Hepatocyte (in vitro differentiated cells): ENCODE data around the gene DNAJB11. TPM values are rescaled to one million over a fixed set of nuclear protein-coding genes. Genes with fewer than 3 reads are reported as not detected.
"Not testable (repeated sequence)": the region's sequence is repeated elsewhere in the genome, so short reads cannot be mapped to it uniquely, and the experiment has no call there.

Source experiments
- DNase-seq: peaks from one replicate; pipeline ENCODE4 v3.0.0-alpha.2; 2016; ENCODE audit warnings: low spot score
- H2AFZ ChIP-seq: fragments of 200-600 bp; sonication (generic); 2 replicates; pipeline ENCODE4 v1.6.0; 2016; ENCODE audit warnings: antibody characterized with exemption, mild to moderate bottlenecking
- H3K27ac ChIP-seq: fragments of 200-600 bp; sonication (generic); 2 replicates; pipeline ENCODE4 v1.5.1; 2016; ENCODE audit warnings: mild to moderate bottlenecking
- H3K27me3 ChIP-seq: fragments of 200-600 bp; sonication (generic); 2 replicates; pipeline ENCODE4 v1.6.1; 2016
- H3K36me3 ChIP-seq: fragments of 200-600 bp; sonication (generic); replicated peaks from 2 replicates; pipeline ENCODE4 v1.5.1; 2016; ENCODE audit warnings: low read depth; ENCODE audit not compliant: insufficient read depth
- H3K4me1 ChIP-seq: fragments of 200-600 bp; sonication (generic); 2 replicates; pipeline ENCODE4 v1.5.1; 2016; ENCODE audit warnings: mild to moderate bottlenecking, moderate library complexity; ENCODE audit not compliant: insufficient read depth
- H3K4me2 ChIP-seq: fragments of 200-600 bp; sonication (generic); 2 replicates; pipeline ENCODE4 v1.6.0; 2016
- H3K4me3 ChIP-seq: fragments of 200-600 bp; sonication (generic); 2 replicates; pipeline ENCODE4 v1.5.1; 2016; ENCODE audit warnings: mild to moderate bottlenecking
- H3K79me2 ChIP-seq: fragments of 200-600 bp; sonication (generic); 2 replicates; pipeline ENCODE4 v1.6.0; 2017; ENCODE audit warnings: mild to moderate bottlenecking
- H3K9me2 ChIP-seq: fragments of 200-600 bp; sonication (generic); replicated peaks from 2 replicates; pipeline ENCODE4 v1.6.0; 2017; ENCODE audit warnings: mild to moderate bottlenecking; ENCODE audit not compliant: insufficient read depth
- H3K9me3 ChIP-seq: fragments of 200-600 bp; sonication (generic); 2 replicates; pipeline ENCODE4 v1.5.1; 2016; ENCODE audit warnings: low read depth, mild to moderate bottlenecking
- H4K20me1 ChIP-seq: fragments of 200-600 bp; sonication (generic); 2 replicates; pipeline ENCODE4 v1.6.0; 2016; ENCODE audit warnings: mild to moderate bottlenecking; ENCODE audit not compliant: insufficient read depth, poor library complexity, severe bottlenecking
- CTCF ChIP-seq: fragments of 200-600 bp; sonication (generic); IDR thresholded peaks from 2 replicates; pipeline ENCODE4 v1.5.1; 2016; ENCODE audit warnings: antibody characterized with exemption, mild to moderate bottlenecking; ENCODE audit not compliant: poor library complexity
- EZH2 ChIP-seq: fragments of 200-600 bp; sonication (generic); IDR thresholded peaks from 2 replicates; pipeline ENCODE4 v1.6.1; 2016; ENCODE audit warnings: antibody characterized with exemption, mild to moderate bottlenecking, borderline replicate concordance
- EZH2phosphoT487 ChIP-seq: fragments of 200-600 bp; sonication (generic); IDR thresholded peaks from one replicate; pipeline ENCODE4 v1.6.1; 2018; ENCODE audit warnings: antibody characterized with exemption, mild to moderate bottlenecking, low read depth, moderate library complexity; ENCODE audit not compliant: unreplicated experiment, severe bottlenecking
- WGBS: methylation state at CpG from one replicate; pipeline ENCODE4 v1.1.6; 2016; ENCODE audit warnings: low lambda C conversion rate; ENCODE audit errors: missing lambda C conversion rate; 5-methylcytosine and 5-hydroxymethylcytosine counted together
- polyA plus RNA-seq: library from polyadenylated mRNA; unstranded; fragments of >200 nt; fragmentation: Nextera tagmentation; extraction: Ambion mirVana; gene quantifications from 2 replicates; pipeline ENCODE4 v1.2.1, GENCODE V29; 2016
- total RNA-seq: library from RNA; depleted of rRNA; stranded (reverse); fragments of >200 nt; gene quantifications from 2 replicates; pipeline ENCODE4 v1.2.3, GENCODE V29; 2014

DNAJB11 gene
- total and polyA plus RNA-seq, 2 experiments from 2014 or later = 103 to 148 TPM

- Histone ChIP-seq H3K27me3 (no peaks in the 10 kb centered on the region), H3K27ac (no peak overlapping the region), H4K20me1 (no peaks in the 10 kb centered on the region), H2AFZ (no peak overlapping the region), H3K4me2 (no peak overlapping the region), H3K36me3 (no peaks in the 10 kb centered on the region), H3K9me2 (no peaks in the 10 kb centered on the region), H3K9me3 (no peaks in the 10 kb centered on the region), H3K79me2 (no peaks in the 10 kb centered on the region), H3K4me3 (no peak overlapping the region), H3K4me1 (no peaks in the 10 kb centered on the region)
- WGBS = 93% methylated on average over 7 of the region's 7 CpGs
- no peak for DNase-seq
- TF ChIP-seq CTCF = no peak
- no peak for TF ChIP-seq EZH2phosphoT487
- no peak for TF ChIP-seq EZH2
Observed at GRCh38 chr3:186627852-186628414, 57.4 kb downstream of the DNAJB11 start.

GRCh38 chr3:186628756-186629155, 58.2 kb downstream of the DNAJB11 start:
- H3K79me2 ChIP-seq = no peaks in the 10 kb centered on the region
- H3K36me3 ChIP-seq = no peaks in the 10 kb centered on the region
- WGBS = 87% methylated on average over 7 of the region's 7 CpGs
- no peak overlapping the region for H3K4me3 ChIP-seq
- H2AFZ ChIP-seq = no peak overlapping the region
- H3K4me2 ChIP-seq = no peak overlapping the region
- no peak overlapping the region for H3K27ac ChIP-seq
- no peak for DNase-seq
- no peaks in the 10 kb centered on the region for H3K27me3 ChIP-seq
- no peak for TF ChIP-seq CTCF
- no peak for TF ChIP-seq EZH2phosphoT487
- TF ChIP-seq EZH2 = no peak
- H4K20me1 ChIP-seq = no peaks in the 10 kb centered on the region
- no peaks in the 10 kb centered on the region for H3K9me3 ChIP-seq
- no peaks in the 10 kb centered on the region for H3K4me1 ChIP-seq
- H3K9me2 ChIP-seq = no peaks in the 10 kb centered on the region

GRCh38 chr3:186630950-186631641, 60.6 kb downstream of the DNAJB11 start:
- no peaks in the 10 kb centered on the region for H3K79me2 ChIP-seq
- 57% methylated on average over 6 of the region's 6 CpGs for WGBS
- no peak for TF ChIP-seq EZH2
- no peak for TF ChIP-seq CTCF
- TF ChIP-seq EZH2phosphoT487 = no peak

GRCh38 chr3:186633481-186633880, 63.0 kb downstream of the DNAJB11 start:
- H3K4me3 ChIP-seq = no peak overlapping the region
- TF ChIP-seq CTCF = no peak
- no peak for TF ChIP-seq EZH2
- H3K27ac ChIP-seq = no peak overlapping the region
- no peaks in the 10 kb centered on the region for H3K27me3 ChIP-seq
- H2AFZ ChIP-seq = no peak overlapping the region
- H3K36me3 ChIP-seq = no peaks in the 10 kb centered on the region
- H3K4me1 ChIP-seq = no peaks in the 10 kb centered on the region
- H3K9me2 ChIP-seq = no peaks in the 10 kb centered on the region
- no peaks in the 10 kb centered on the region for H3K79me2 ChIP-seq
- H3K9me3 ChIP-seq = no peaks in the 10 kb centered on the region
- H3K4me2 ChIP-seq = no peak overlapping the region
- DNase-seq = no peak
- no peaks in the 10 kb centered on the region for H4K20me1 ChIP-seq

More at GRCh38 chr3:186630950-186631641, 60.6 kb downstream of the DNAJB11 start:
- Histone ChIP-seq H2AFZ (no peak overlapping the region), H3K27me3 (no peaks in the 10 kb centered on the region), H4K20me1 (no peaks in the 10 kb centered on the region), H3K27ac (no peak overlapping the region), H3K4me3 (no peak overlapping the region), H3K9me2 (no peaks in the 10 kb centered on the region), H3K9me3 (no peaks in the 10 kb centered on the region), H3K4me1 (no peaks in the 10 kb centered on the region), H3K4me2 (no peak overlapping the region), H3K36me3 (no peaks in the 10 kb centered on the region)
- no peak for DNase-seq

GRCh38 chr3:186634207-186634606, 63.7 kb downstream of the DNAJB11 start:
- not testable (repeated sequence) for H3K9me2 ChIP-seq, H3K4me1 ChIP-seq, H3K4me2 ChIP-seq, H3K79me2 ChIP-seq, DNase-seq, H3K36me3 ChIP-seq, H2AFZ ChIP-seq, H3K27ac ChIP-seq, H3K4me3 ChIP-seq, H3K27me3 ChIP-seq, H3K9me3 ChIP-seq, H4K20me1 ChIP-seq
- 66% methylated on average over 5 of the region's 5 CpGs for WGBS
